HCT116 (cell line): Measurements from ENCODE around the gene TMC8. TPM values are rescaled to one million over a fixed set of nuclear protein-coding genes. Genes with fewer than 3 reads are reported as not detected.

ENCODE experiments used
- ATAC-seq: fragments of 200-7000 bp; cut with Tn5 transposase; 2 replicates; pipeline ENCODE4 v1.9.1; 2020; ENCODE audit warnings: mild to moderate bottlenecking, moderate library complexity
- BruUV-seq: library from RNA; stranded (reverse); fragments of 400-500 nt; replicated peaks from 2 replicates; lab custom pipeline; 2021; lab: Mats Ljungman, UMichigan
- CTCF ChIA-PET: fragments of 300-600 bp; sonication (Branson Sonifier 250); formaldehyde crosslinking; loops from one replicate; lab custom pipeline; 2021; ENCODE audit warnings: antibody characterized with exemption; lab: Charles Lee
- POLR2A ChIA-PET: fragments of 300-600, 350-600 bp; sonication (Branson Sonifier 250); formaldehyde crosslinking; loops from one replicate; lab custom pipeline; 2021; ENCODE audit warnings: antibody characterized with exemption; lab: Charles Lee
- RAD21 ChIA-PET, 2 experiments: fragments of 300-600 bp; sonication (Branson Sonifier 250); formaldehyde crosslinking; loops; one replicate each; lab custom pipeline; 2023; ENCODE audit warnings: low total read pairs in 2 of 2; ENCODE audit not compliant: uncharacterized antibody in 2 of 2, unreplicated experiment in 2 of 2, low non-redundant PET in 1 of 2; lab: Charles Lee
- DNase-seq: peaks from one replicate; pipeline ENCODE4 v3.0.0-alpha.2; 2010; ENCODE audit warnings: low read depth, low spot score
- H2AFZ ChIP-seq: fragments of 200-600 bp; shearing (Covaris generic), sonication (generic); 2 replicates; pipeline ENCODE4 v1.6.1; 2017; ENCODE audit warnings: low read depth, mixed run types, mixed read lengths, antibody characterized with exemption, low read length; ENCODE audit not compliant: poor library complexity, severe bottlenecking
- H3K27ac ChIP-seq: 2 replicates; pipeline ENCODE4 v1.5.1; 2012; ENCODE audit warnings: low read depth, low read length
- H3K27me3 ChIP-seq: fragments of 200-600 bp; sonication (generic); 2 replicates; pipeline ENCODE4 v1.6.1; 2016; ENCODE audit warnings: mixed run types, low read length, mixed read lengths; ENCODE audit not compliant: insufficient read depth
- H3K36me3 ChIP-seq, 2 experiments: fragments of 200-500 bp in 1 of 2; fragments of 200-600 bp in 1 of 2; sonication (Bioruptor generic) in 1 of 2; sonication (generic) in 1 of 2; 2 replicates each; pipeline versions ENCODE4 v1.5.1 to v1.6.1; 2014 to 2016; ENCODE audit warnings: low read length in 2 of 2, inconsistent platforms in 1 of 2, mixed read lengths in 1 of 2, mixed run types in 1 of 2; ENCODE audit not compliant: insufficient read depth in 2 of 2, control insufficient read depth in 1 of 2
- H3K4me1 ChIP-seq, 2 experiments: fragments of 200-600 bp in 1 of 2; sonication (generic) in 1 of 2; 2 replicates each; pipeline versions ENCODE4 v1.5.1 to v1.6.1; 2012 to 2017; ENCODE audit warnings: low read length in 2 of 2, inconsistent platforms in 1 of 2, mild to moderate bottlenecking in 1 of 2, mixed read lengths in 1 of 2, mixed run types in 1 of 2, moderate library complexity in 1 of 2; ENCODE audit not compliant: insufficient read depth in 2 of 2, control insufficient read depth in 1 of 2
- H3K4me2 ChIP-seq: fragments of 200-600 bp; sonication (generic); 2 replicates; pipeline ENCODE4 v1.6.1; 2017; ENCODE audit warnings: mixed run types, low read length, mixed read lengths
- H3K4me3 ChIP-seq, 2 experiments: fragments of 200-600 bp in 1 of 2; sonication (generic) in 1 of 2; replicated peaks in 1 of 2; 2 replicates each; pipeline ENCODE4 v1.5.1; 2011 to 2016; ENCODE audit warnings: low read length in 2 of 2, control low read depth in 1 of 2, low read depth in 1 of 2, mild to moderate bottlenecking in 1 of 2, mixed read lengths in 1 of 2, mixed run types in 1 of 2
- H3K79me2 ChIP-seq: fragments of 200-600 bp; sonication (generic); 2 replicates; pipeline ENCODE4 v1.6.1; 2017; ENCODE audit warnings: mild to moderate bottlenecking, mixed run types, low read length, moderate library complexity, mixed read lengths; ENCODE audit not compliant: insufficient read depth
- H3K9ac ChIP-seq: fragments of 200-600 bp; sonication (generic); 2 replicates; pipeline ENCODE4 v1.6.1; 2016; ENCODE audit warnings: low read length, mixed read lengths
- H3K9me2 ChIP-seq: fragments of 200-600 bp; sonication (generic), shearing (Covaris generic); 2 replicates; pipeline ENCODE4 v1.6.1; 2017; ENCODE audit warnings: mixed run types, mild to moderate bottlenecking, moderate library complexity; ENCODE audit not compliant: insufficient read depth
- H3K9me3 ChIP-seq, 2 experiments: fragments of 200-500 bp in 1 of 2; fragments of 200-600 bp in 1 of 2; sonication (Bioruptor generic) in 1 of 2; sonication (generic) in 1 of 2; 2 replicates each; pipeline ENCODE4 v1.6.1; 2014 to 2017; ENCODE audit warnings: low read length in 2 of 2, mixed read lengths in 2 of 2, inconsistent platforms in 1 of 2, low read depth in 1 of 2, mild to moderate bottlenecking in 1 of 2, mixed run types in 1 of 2, moderate library complexity in 1 of 2; ENCODE audit not compliant: control insufficient read depth in 1 of 2, insufficient read depth in 1 of 2
- H4K20me1 ChIP-seq: fragments of 200-600 bp; sonication (generic), shearing (Covaris generic); 2 replicates; pipeline ENCODE4 v1.6.1; 2017; ENCODE audit warnings: mixed run types, mild to moderate bottlenecking, moderate library complexity; ENCODE audit not compliant: insufficient read depth
- ATF3 ChIP-seq: IDR thresholded peaks from 2 replicates; pipeline ENCODE4 v1.6.1; 2012
- CEBPB ChIP-seq: IDR thresholded peaks from 2 replicates; pipeline ENCODE4 v1.6.1; 2012; ENCODE audit warnings: low read depth
- CTCF ChIP-seq, 3 experiments: fragments of 200-600 bp in 1 of 3; sonication (generic) in 1 of 3; IDR thresholded peaks in 2 of 3; conservative IDR thresholded peaks in 1 of 3; 2 replicates each; pipeline ENCODE4 v1.5.1; 2012 to 2017; ENCODE audit warnings: low read depth in 2 of 3, low read length in 2 of 3, antibody characterized with exemption in 1 of 3, borderline replicate concordance in 1 of 3, control low read depth in 1 of 3, mild to moderate bottlenecking in 1 of 3, mixed read lengths in 1 of 3, mixed run types in 1 of 3, moderate library complexity in 1 of 3; ENCODE audit not compliant: insufficient read depth in 1 of 3
- EGR1 ChIP-seq: IDR thresholded peaks from 2 replicates; pipeline ENCODE4 v1.6.1; 2012; ENCODE audit warnings: low read depth
- EZH2phosphoT487 ChIP-seq: fragments of 200-600 bp; IDR thresholded peaks from 2 replicates; pipeline ENCODE4 v1.6.1; 2018; ENCODE audit warnings: antibody characterized with exemption, borderline replicate concordance
- FOSL1 ChIP-seq: IDR thresholded peaks from 2 replicates; pipeline ENCODE4 v1.6.1; 2012; ENCODE audit warnings: low read depth
- JUND ChIP-seq: IDR thresholded peaks from 2 replicates; pipeline ENCODE4 v1.6.1; 2012
- MAX ChIP-seq: IDR thresholded peaks from 2 replicates; pipeline ENCODE4 v1.6.1; 2012
- POLR2A ChIP-seq: IDR thresholded peaks from 2 replicates; pipeline ENCODE4 v1.7.0; 2011; ENCODE audit warnings: borderline replicate concordance; ENCODE audit not compliant: insufficient read depth, insufficient read length; ENCODE audit errors: extremely low read depth
- RAD21 ChIP-seq: IDR thresholded peaks from 2 replicates; pipeline ENCODE4 v1.6.1; 2012; ENCODE audit warnings: low read depth, mild to moderate bottlenecking
- SIN3A ChIP-seq: IDR thresholded peaks from 2 replicates; pipeline ENCODE4 v1.6.1; 2012; ENCODE audit warnings: low read depth
- SRF ChIP-seq: IDR thresholded peaks from 2 replicates; pipeline ENCODE4 v1.6.1; 2012; ENCODE audit warnings: low read depth
- TCF7L2 ChIP-seq: IDR thresholded peaks from 2 replicates; pipeline ENCODE4 v1.7.0; 2011; ENCODE audit warnings: borderline replicate concordance, inconsistent platforms; ENCODE audit not compliant: insufficient read depth, insufficient read length; ENCODE audit errors: extremely low read depth
- ZBTB33 ChIP-seq: IDR thresholded peaks from 2 replicates; pipeline ENCODE4 v1.6.1; 2011; ENCODE audit warnings: mild to moderate bottlenecking, low read length, moderate library complexity; ENCODE audit not compliant: insufficient replicate concordance; ENCODE audit errors: extremely low read depth
- ZFX ChIP-seq: fragments of 450-650 bp; IDR thresholded peaks from 2 replicates; pipeline ENCODE4 v1.6.1; 2017
- ZNF274 ChIP-seq: fragments of 200-500 bp; sonication (Bioruptor generic); IDR thresholded peaks from 2 replicates; pipeline ENCODE4 v1.6.1; 2014; ENCODE audit warnings: mild to moderate bottlenecking, low read depth, low read length, inconsistent platforms
- intact Hi-C: fragments of 100-400 bp; cut with micrococcal nuclease; formaldehyde crosslinking; loops from 2 replicates; pipeline ENCODE4 v1.10.0; 2022
- total RNA-seq: library from RNA; stranded (reverse); gene quantifications from one replicate; pipeline ENCODE4 v1.2.1, GENCODE V29; 2021; ENCODE audit not compliant: unreplicated experiment

TMC8 gene
- total RNA-seq, 1 experiment from 2014 or later, result 7.8 TPM

- H3K27ac ChIP-seq, result no peak overlapping the region
- H3K79me2 ChIP-seq, result no peaks in the 10 kb centered on the region
- ChIA-PET POLR2A (no interaction called here), CTCF (no interaction called here)
- no peaks in the 10 kb centered on the region for H3K27me3 ChIP-seq
- no peaks in the 10 kb centered on the region; a peak in 1 of 4 replicates for H3K9me3 ChIP-seq
- BruUV-seq, result no TSS peak
- no peak overlapping the region for H2AFZ ChIP-seq
- H3K4me2 ChIP-seq, result no peak overlapping the region
- no peak overlapping the region for H3K9ac ChIP-seq
- no peak overlapping the region for H3K4me3 ChIP-seq
- TF ChIP-seq FOSL1 (no peak), SIN3A (no peak), RAD21 (no peak), CEBPB (no peak), ZBTB33 (no peak), CTCF (IDR thresholded peaks at IDR 0.05 in 2 of 3, conservative IDR thresholded peaks at IDR 0.05 in 1 of 3; ENCODE audit: borderline replicate concordance in 1 of 3, insufficient read depth in 1 of 3, low read depth in 2 of 3, low read length in 2 of 3) (no peak), ZFX (no peak), TCF7L2 (no peak), EZH2phosphoT487 (no peak), ATF3 (no peak), SRF (no peak), POLR2A (no peak), JUND (no peak), EGR1 (no peak), MAX (no peak), ZNF274 (no peak)
- TF ChIP-seq, all 23 proteins: peak for 0
- no peaks in the 10 kb centered on the region for H4K20me1 ChIP-seq
- DNase-seq (no peak), ATAC-seq (no peak)
- H3K9me2 ChIP-seq, result no peaks in the 10 kb centered on the region
- intact Hi-C loops, result no loop called here
- RAD21 ChIA-PET, result no interaction called here
- no peaks in the 10 kb centered on the region for H3K4me1 ChIP-seq
- H3K36me3 ChIP-seq, result peaks cover 10 to 15% of the 10 kb centered on the region in 2 experiments; a peak in 3 of 4 replicates
Observed at GRCh38 chr17:78101112-78101511, 29.5 kb upstream of the TMC8 start.
